Hepatocyte (in vitro differentiated cells): ENCODE results near the gene ZBED4. TPM values are rescaled to one million over a fixed set of nuclear protein-coding genes. Genes with fewer than 3 reads are reported as not detected.

Experiments
- DNase-seq: peaks from one replicate; pipeline ENCODE4 v3.0.0-alpha.2; 2016; ENCODE audit warnings: low spot score
- H2AFZ ChIP-seq: fragments of 200-600 bp; sonication (generic); 2 replicates; pipeline ENCODE4 v1.6.0; 2016; ENCODE audit warnings: antibody characterized with exemption, mild to moderate bottlenecking
- H3K27ac ChIP-seq: fragments of 200-600 bp; sonication (generic); 2 replicates; pipeline ENCODE4 v1.5.1; 2016; ENCODE audit warnings: mild to moderate bottlenecking
- H3K27me3 ChIP-seq: fragments of 200-600 bp; sonication (generic); 2 replicates; pipeline ENCODE4 v1.6.1; 2016
- H3K36me3 ChIP-seq: fragments of 200-600 bp; sonication (generic); replicated peaks from 2 replicates; pipeline ENCODE4 v1.5.1; 2016; ENCODE audit warnings: low read depth; ENCODE audit not compliant: insufficient read depth
- H3K4me1 ChIP-seq: fragments of 200-600 bp; sonication (generic); 2 replicates; pipeline ENCODE4 v1.5.1; 2016; ENCODE audit warnings: mild to moderate bottlenecking, moderate library complexity; ENCODE audit not compliant: insufficient read depth
- H3K4me2 ChIP-seq: fragments of 200-600 bp; sonication (generic); 2 replicates; pipeline ENCODE4 v1.6.0; 2016
- H3K4me3 ChIP-seq: fragments of 200-600 bp; sonication (generic); 2 replicates; pipeline ENCODE4 v1.5.1; 2016; ENCODE audit warnings: mild to moderate bottlenecking
- H3K79me2 ChIP-seq: fragments of 200-600 bp; sonication (generic); 2 replicates; pipeline ENCODE4 v1.6.0; 2017; ENCODE audit warnings: mild to moderate bottlenecking
- H3K9me2 ChIP-seq: fragments of 200-600 bp; sonication (generic); replicated peaks from 2 replicates; pipeline ENCODE4 v1.6.0; 2017; ENCODE audit warnings: mild to moderate bottlenecking; ENCODE audit not compliant: insufficient read depth
- H3K9me3 ChIP-seq: fragments of 200-600 bp; sonication (generic); 2 replicates; pipeline ENCODE4 v1.5.1; 2016; ENCODE audit warnings: low read depth, mild to moderate bottlenecking
- H4K20me1 ChIP-seq: fragments of 200-600 bp; sonication (generic); 2 replicates; pipeline ENCODE4 v1.6.0; 2016; ENCODE audit warnings: mild to moderate bottlenecking; ENCODE audit not compliant: insufficient read depth, poor library complexity, severe bottlenecking
- CTCF ChIP-seq: fragments of 200-600 bp; sonication (generic); IDR thresholded peaks from 2 replicates; pipeline ENCODE4 v1.5.1; 2016; ENCODE audit warnings: antibody characterized with exemption, mild to moderate bottlenecking; ENCODE audit not compliant: poor library complexity
- EZH2 ChIP-seq: fragments of 200-600 bp; sonication (generic); IDR thresholded peaks from 2 replicates; pipeline ENCODE4 v1.6.1; 2016; ENCODE audit warnings: antibody characterized with exemption, mild to moderate bottlenecking, borderline replicate concordance
- EZH2phosphoT487 ChIP-seq: fragments of 200-600 bp; sonication (generic); IDR thresholded peaks from one replicate; pipeline ENCODE4 v1.6.1; 2018; ENCODE audit warnings: antibody characterized with exemption, mild to moderate bottlenecking, low read depth, moderate library complexity; ENCODE audit not compliant: unreplicated experiment, severe bottlenecking
- WGBS: methylation state at CpG from one replicate; pipeline ENCODE4 v1.1.6; 2016; ENCODE audit warnings: low lambda C conversion rate; ENCODE audit errors: missing lambda C conversion rate; 5-methylcytosine and 5-hydroxymethylcytosine counted together
- polyA plus RNA-seq: library from polyadenylated mRNA; unstranded; fragments of >200 nt; fragmentation: Nextera tagmentation; extraction: Ambion mirVana; gene quantifications from 2 replicates; pipeline ENCODE4 v1.2.1, GENCODE V29; 2016
- total RNA-seq: library from RNA; depleted of rRNA; stranded (reverse); fragments of >200 nt; gene quantifications from 2 replicates; pipeline ENCODE4 v1.2.3, GENCODE V29; 2014

The ZBED4 gene
- total and polyA plus RNA-seq, 2 experiments from 2014 or later = 14.9 to 16.3 TPM

GRCh38 chr22:49906071-49906798, 52.6 kb downstream of the ZBED4 start:
- Histone ChIP-seq H3K27me3 (no peaks in the 10 kb centered on the region), H2AFZ (no peak overlapping the region), H3K4me1 (no peaks in the 10 kb centered on the region), H3K9me3 (no peaks in the 10 kb centered on the region), H3K4me3 (no peak overlapping the region), H4K20me1 (no peaks in the 10 kb centered on the region), H3K9me2 (no peaks in the 10 kb centered on the region), H3K4me2 (no peak overlapping the region), H3K36me3 (no peaks in the 10 kb centered on the region), H3K27ac (no peak overlapping the region), H3K79me2 (no peaks in the 10 kb centered on the region)
- TF ChIP-seq EZH2 (no peak), EZH2phosphoT487 (no peak), CTCF (no peak)
- DNase-seq = no peak
- WGBS = 97% methylated on average over 28 of the region's 28 CpGs

DNA sequence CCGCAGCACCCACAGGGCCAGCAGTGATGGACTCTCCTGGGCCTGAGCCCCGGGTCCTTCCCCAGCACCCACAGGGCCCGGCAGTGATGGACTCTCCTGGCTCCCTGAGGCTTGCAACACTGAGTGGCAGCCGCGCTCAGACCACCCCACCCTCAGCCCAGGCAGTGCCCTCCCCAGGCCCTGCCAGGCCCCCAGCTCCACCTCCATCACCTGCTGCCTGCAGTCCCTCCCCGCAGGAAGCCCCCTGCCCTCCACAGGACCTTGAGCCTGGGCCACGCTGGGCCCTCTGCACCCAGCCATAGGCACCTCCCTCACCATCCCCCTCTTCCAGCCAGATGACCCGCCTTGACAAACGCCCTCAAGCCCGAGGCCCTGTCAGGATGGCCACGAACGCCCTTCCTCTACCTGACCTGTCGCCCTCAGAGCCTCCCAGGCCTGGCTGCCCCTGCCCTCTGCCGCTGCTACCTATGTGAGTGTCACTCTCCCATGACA, 53.2 kb downstream of the ZBED4 start:
- H3K4me2 ChIP-seq = no peak overlapping the region
- H3K9me2 ChIP-seq = no peaks in the 10 kb centered on the region
- no peaks in the 10 kb centered on the region for H3K36me3 ChIP-seq
- H3K79me2 ChIP-seq = no peaks in the 10 kb centered on the region
- DNase-seq = no peak
- H3K27ac ChIP-seq = no peak overlapping the region
- H3K4me3 ChIP-seq = no peak overlapping the region
- TF ChIP-seq EZH2 (no peak), CTCF (no peak), EZH2phosphoT487 (no peak)
- no peaks in the 10 kb centered on the region for H3K9me3 ChIP-seq
- no peaks in the 10 kb centered on the region for H3K27me3 ChIP-seq
- no peaks in the 10 kb centered on the region for H4K20me1 ChIP-seq
- WGBS = 95% methylated on average over 14 of the region's 14 CpGs
- no peaks in the 10 kb centered on the region for H3K4me1 ChIP-seq
- H2AFZ ChIP-seq = no peak overlapping the region

DNA sequence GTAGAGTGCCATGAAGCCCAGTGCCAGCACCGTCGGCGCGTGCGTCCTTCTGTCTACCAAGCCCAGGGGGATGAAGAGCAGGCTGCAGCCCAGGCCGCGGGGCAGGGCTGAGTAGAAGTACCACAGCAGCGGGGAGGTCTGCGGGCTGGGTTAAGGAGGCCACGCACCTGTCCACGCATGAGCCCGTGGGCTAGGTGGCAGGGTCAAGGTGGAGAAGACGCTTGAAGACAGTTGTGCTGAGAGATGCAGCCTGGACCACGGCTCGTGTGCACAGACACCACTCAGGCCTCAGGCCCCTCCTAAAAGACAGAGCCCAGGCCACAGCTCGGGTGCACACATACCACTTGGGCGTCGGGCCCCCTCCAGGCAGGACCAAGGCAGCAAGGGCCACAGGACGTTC, 54.2 kb downstream of the ZBED4 start:
- TF ChIP-seq EZH2 (no peak), CTCF (no peak), EZH2phosphoT487 (no peak)
- Histone ChIP-seq H3K9me2 (no peaks in the 10 kb centered on the region), H3K4me1 (no peaks in the 10 kb centered on the region), H3K9me3 (no peaks in the 10 kb centered on the region), H3K27ac (no peak overlapping the region), H4K20me1 (no peaks in the 10 kb centered on the region), H3K4me3 (no peak overlapping the region), H2AFZ (no peak overlapping the region), H3K27me3 (no peaks in the 10 kb centered on the region), H3K36me3 (no peaks in the 10 kb centered on the region), H3K79me2 (no peaks in the 10 kb centered on the region), H3K4me2 (no peak overlapping the region)
- DNase-seq = no peak
- 98% methylated on average over 19 of the region's 19 CpGs for WGBS
